ENCODE measurements around the gene GPI. TPM values are rescaled to one million over a fixed set of nuclear protein-coding genes. Genes with fewer than 3 reads are reported as not detected.

Gene GPI
- total RNA-seq, 1 donor from 2014 or later = 144 TPM

DNA sequence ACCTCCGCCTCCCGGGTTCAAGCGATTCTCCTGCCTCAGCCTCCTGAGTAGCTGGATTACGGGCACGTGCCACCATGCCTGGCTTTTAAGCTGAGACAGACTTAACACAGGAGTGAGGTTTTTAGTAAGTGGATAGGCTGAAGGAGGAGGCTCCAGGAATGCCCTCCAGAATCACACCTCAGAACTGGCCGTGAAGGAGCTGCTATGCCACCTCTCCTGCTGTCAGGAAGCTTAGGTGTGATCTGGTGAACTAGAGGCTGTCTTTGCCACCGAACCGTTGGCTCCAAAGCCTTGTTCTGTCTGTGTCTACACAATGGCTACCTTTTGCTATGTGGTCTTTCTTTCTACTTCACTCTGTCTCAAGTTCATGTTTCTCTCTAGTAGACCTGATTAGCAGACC lies 43.4 kb downstream of the GPI start:
- intact Hi-C loops (cut with DNase I) = no loop called here
- TF ChIP-seq, protein P1, sequence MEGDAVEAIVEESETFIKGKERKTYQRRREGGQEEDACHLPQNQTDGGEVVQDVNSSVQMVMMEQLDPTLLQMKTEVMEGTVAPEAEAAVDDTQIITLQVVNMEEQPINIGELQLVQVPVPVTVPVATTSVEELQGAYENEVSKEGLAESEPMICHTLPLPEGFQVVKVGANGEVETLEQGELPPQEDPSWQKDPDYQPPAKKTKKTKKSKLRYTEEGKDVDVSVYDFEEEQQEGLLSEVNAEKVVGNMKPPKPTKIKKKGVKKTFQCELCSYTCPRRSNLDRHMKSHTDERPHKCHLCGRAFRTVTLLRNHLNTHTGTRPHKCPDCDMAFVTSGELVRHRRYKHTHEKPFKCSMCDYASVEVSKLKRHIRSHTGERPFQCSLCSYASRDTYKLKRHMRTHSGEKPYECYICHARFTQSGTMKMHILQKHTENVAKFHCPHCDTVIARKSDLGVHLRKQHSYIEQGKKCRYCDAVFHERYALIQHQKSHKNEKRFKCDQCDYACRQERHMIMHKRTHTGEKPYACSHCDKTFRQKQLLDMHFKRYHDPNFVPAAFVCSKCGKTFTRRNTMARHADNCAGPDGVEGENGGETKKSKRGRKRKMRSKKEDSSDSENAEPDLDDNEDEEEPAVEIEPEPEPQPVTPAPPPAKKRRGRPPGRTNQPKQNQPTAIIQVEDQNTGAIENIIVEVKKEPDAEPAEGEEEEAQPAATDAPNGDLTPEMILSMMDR (IDR thresholded peaks at IDR 0.05) = no peak
- DNase-seq = peak; percentile 19

DNA sequence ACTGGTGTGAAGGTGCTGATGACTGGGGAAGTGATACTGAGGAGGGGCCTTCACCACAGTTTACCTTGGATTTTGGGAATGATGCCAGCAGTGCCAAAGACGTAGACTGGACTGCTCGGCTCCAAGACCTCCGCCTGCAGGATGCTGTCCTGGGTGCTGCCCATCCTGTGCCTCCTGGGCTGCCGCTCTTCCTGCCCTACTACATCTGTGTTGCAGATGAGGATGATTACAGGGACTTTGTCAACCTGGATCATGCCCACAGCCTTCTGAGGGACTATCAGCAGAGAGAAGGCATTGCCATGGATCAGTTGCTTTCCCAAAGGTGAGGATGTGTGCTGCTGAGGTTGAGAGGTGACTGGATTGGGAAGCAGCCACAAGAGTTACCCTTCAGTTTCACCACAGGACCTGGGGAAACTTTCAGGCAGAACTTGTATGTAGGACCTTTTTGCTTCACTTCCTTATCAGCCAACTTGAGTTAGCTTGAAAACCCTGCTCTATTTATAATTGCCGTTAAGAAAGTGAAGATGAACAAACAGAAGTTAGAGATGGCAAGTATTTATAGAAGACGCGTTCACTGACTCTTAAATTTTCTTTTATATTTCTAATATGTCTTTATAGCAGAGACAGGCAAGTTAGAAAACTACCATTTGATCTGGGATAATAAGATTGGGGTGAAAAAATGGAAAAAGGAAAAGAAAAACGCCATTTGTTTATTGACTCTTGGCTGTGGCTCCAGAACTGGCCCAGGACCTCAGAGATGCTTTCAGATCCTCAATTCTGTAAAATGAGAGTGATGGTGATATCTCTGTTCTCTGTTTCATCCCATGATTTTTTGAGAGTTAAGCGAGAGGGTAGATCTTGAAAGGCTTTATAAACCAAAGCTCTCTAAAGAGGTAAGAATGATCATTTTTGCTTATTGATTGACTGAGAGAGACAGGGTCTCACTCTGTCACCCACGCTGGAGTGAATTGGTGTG lies 44.5 kb downstream of the GPI start:
- H3K27me3 ChIP-seq = no peaks in the 10 kb centered on the region
- H3K36me3 ChIP-seq = peaks cover 31% of the 10 kb centered on the region
- no peak for DNase-seq
- H3K4me1 ChIP-seq = peaks cover 4% of the 10 kb centered on the region
- TF ChIP-seq, protein P1 (IDR thresholded peaks at IDR 0.05) = no peak
- H3K27ac ChIP-seq = no peak overlapping the region
- no peaks in the 10 kb centered on the region for H3K9me3 ChIP-seq
- H3K4me3 ChIP-seq = no peak overlapping the region
- ATAC-seq = no peak
- intact Hi-C loops (cut with DNase I) = no loop called here

More for the DNA sequence above, 43.4 kb downstream of the GPI start:
- no peak for ATAC-seq
- H3K4me3 ChIP-seq = no peak overlapping the region
- no peaks in the 10 kb centered on the region for H3K27me3 ChIP-seq
- peaks cover 4% of the 10 kb centered on the region for H3K4me1 ChIP-seq
- no peaks in the 10 kb centered on the region for H3K9me3 ChIP-seq
- no peak overlapping the region for H3K27ac ChIP-seq
- peaks cover 22% of the 10 kb centered on the region for H3K36me3 ChIP-seq

DNA sequence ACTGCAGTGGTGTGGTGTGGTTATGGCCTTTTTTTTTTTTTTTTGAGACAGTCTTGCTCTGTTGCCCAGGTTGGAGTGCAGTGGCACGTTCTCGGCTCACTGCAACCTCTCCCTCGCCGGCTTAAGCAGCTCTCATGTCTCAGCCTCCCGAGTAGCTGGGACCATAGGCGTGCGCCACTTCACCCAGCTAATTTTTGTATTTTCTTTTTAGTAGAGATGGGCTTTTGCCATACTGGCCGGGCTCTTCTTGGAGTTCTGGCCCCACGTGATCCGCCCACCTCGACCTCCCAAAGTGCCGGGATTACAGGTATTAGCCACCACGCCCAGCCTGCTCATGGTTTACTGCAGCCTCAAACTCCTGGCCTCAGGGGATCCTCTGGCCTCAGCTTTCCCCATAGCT lies 46.2 kb downstream of the GPI start:
- Histone ChIP-seq H3K9me3 (no peaks in the 10 kb centered on the region), H3K4me1 (no peaks in the 10 kb centered on the region), H3K27ac (no peak overlapping the region), H3K27me3 (no peaks in the 10 kb centered on the region), H3K4me3 (no peak overlapping the region), H3K36me3 (peaks cover 48% of the 10 kb centered on the region)
- DNase-seq (peak; percentile 46), ATAC-seq (no peak)
- TF ChIP-seq, protein P1 (IDR thresholded peaks at IDR 0.05) = no peak
- intact Hi-C loops (cut with DNase I) = no loop called here

DNA sequence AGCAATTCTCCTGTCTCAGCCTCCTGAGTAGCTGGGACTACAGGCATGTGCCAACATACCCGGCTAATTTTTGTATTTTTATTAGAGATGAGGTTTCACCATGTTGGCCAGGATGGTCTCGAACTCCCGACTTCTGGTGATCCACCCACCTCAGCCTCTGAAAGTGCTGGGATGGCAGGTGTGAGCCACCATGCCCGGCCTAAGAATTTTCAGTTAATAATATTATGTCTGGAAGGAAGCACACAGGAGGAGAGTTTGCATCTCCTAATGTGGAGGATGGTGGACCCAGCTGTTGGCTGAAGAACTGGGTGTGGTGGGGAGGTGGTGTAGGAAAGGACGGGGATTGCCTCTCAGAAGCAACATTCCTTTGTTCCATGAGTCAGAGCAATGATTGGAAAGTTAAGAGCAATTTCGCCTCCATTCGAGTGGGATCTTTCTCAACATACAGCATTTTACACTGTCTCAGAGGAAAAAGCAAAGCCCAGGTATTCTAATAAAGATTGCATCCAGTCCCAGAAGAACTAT lies 51.1 kb downstream of the GPI start:
- no peak for DNase-seq
- TF ChIP-seq, protein P1 (IDR thresholded peaks at IDR 0.05) = no peak
- no peak overlapping the region for H3K4me3 ChIP-seq
- no peaks in the 10 kb centered on the region for H3K27me3 ChIP-seq
- H3K27ac ChIP-seq = no peak overlapping the region
- intact Hi-C loops (cut with DNase I) = no loop called here
- H3K36me3 ChIP-seq = peaks cover 35% of the 10 kb centered on the region
- no peaks in the 10 kb centered on the region for H3K4me1 ChIP-seq
- ATAC-seq = no peak
- no peaks in the 10 kb centered on the region for H3K9me3 ChIP-seq

DNA sequence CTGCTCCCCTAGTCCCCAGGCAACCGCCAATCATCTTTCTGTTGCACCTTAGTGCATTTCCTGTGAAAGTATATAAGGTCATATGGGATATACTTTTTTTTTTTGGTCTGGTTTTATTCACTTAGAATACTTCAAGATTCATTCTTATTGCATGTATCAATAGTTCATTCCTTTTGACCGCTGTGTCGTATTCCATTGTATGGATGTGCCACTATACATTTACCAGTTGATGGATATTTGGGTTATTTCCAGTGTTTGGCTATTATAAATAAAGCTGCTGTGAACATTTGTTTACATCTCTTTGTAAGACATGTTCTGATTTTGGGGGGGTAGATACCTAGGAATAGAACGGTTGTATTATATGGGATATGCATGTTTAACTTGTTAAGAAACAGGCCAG lies 53.3 kb downstream of the GPI start:
- DNase-seq = no peak
- H3K36me3 ChIP-seq = peaks cover 42% of the 10 kb centered on the region
- intact Hi-C loops (cut with DNase I) = no loop called here
- no peaks in the 10 kb centered on the region for H3K4me1 ChIP-seq
- ATAC-seq = no peak
- no peak overlapping the region for H3K27ac ChIP-seq
- H3K4me3 ChIP-seq = no peak overlapping the region
- no peaks in the 10 kb centered on the region for H3K27me3 ChIP-seq
- TF ChIP-seq, protein P1 (IDR thresholded peaks at IDR 0.05) = no peak
- H3K9me3 ChIP-seq = no peaks in the 10 kb centered on the region

Measured in upper lobe of right lung (tissue), 1 donor.